Gastrocnemius medialis (tissue), 4 donors: ENCODE measurements around the gene LAMTOR2.

Source experiments
- POLR2A ChIP-seq, 2 donors: fragments of 450-650 bp; IDR thresholded peaks; one replicate each; pipeline ENCODE4 v1.6.1; 2017; ENCODE audit warnings: antibody characterized with exemption in 2 of 2, mild to moderate bottlenecking in 2 of 2, moderate library complexity in 2 of 2
- TF ChIP-seq, protein P1 (sequence below), 5 experiments: fragments of 450-650 bp in 3 of 5; fragments of 200-600 bp in 2 of 5; sonication (generic) in 2 of 5; IDR thresholded peaks in 4 of 5; conservative IDR thresholded peaks in 1 of 5; 1 replicate in 4 of 5; 2 replicates in 1 of 5; pipeline ENCODE4 v1.5.1; 2016 to 2019; ENCODE audit warnings: antibody characterized with exemption in 5 of 5, mild to moderate bottlenecking in 3 of 5, moderate library complexity in 3 of 5

DNA sequence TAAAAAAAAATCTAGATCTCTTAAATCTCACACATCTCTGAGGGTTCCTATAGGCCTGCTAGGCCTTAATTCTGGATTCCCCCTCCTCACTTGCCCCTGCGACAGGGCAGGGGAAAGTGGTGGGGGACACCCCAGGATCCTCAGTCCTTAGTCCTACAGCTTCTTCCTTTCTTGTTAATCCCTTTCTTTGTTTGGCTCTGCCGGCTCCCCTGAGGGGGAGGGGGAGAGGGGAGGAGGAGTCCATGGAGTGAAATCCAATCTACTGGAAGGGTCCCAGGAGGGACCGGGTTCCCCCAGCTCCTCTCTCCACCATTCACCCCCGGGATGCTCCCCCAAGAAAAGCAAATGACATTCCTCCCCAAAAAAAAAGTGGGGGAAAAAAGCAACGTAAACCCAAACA, 19.2 kb downstream of the LAMTOR2 start:
- no peak for TF ChIP-seq POLR2A (IDR thresholded peaks at IDR 0.05)
- TF ChIP-seq, protein P1, sequence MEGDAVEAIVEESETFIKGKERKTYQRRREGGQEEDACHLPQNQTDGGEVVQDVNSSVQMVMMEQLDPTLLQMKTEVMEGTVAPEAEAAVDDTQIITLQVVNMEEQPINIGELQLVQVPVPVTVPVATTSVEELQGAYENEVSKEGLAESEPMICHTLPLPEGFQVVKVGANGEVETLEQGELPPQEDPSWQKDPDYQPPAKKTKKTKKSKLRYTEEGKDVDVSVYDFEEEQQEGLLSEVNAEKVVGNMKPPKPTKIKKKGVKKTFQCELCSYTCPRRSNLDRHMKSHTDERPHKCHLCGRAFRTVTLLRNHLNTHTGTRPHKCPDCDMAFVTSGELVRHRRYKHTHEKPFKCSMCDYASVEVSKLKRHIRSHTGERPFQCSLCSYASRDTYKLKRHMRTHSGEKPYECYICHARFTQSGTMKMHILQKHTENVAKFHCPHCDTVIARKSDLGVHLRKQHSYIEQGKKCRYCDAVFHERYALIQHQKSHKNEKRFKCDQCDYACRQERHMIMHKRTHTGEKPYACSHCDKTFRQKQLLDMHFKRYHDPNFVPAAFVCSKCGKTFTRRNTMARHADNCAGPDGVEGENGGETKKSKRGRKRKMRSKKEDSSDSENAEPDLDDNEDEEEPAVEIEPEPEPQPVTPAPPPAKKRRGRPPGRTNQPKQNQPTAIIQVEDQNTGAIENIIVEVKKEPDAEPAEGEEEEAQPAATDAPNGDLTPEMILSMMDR (IDR thresholded peaks at IDR 0.05 in 4 of 5, conservative IDR thresholded peaks at IDR 0.05 in 1 of 5): no peak
